Measurements from ENCODE around the gene COL4A4. TPM values are rescaled to one million over a fixed set of nuclear protein-coding genes. Genes with fewer than 3 reads are reported as not detected.

COL4A4 gene
- total RNA-seq, result 0.29 and 0.93 TPM in 2 replicates

DNA sequence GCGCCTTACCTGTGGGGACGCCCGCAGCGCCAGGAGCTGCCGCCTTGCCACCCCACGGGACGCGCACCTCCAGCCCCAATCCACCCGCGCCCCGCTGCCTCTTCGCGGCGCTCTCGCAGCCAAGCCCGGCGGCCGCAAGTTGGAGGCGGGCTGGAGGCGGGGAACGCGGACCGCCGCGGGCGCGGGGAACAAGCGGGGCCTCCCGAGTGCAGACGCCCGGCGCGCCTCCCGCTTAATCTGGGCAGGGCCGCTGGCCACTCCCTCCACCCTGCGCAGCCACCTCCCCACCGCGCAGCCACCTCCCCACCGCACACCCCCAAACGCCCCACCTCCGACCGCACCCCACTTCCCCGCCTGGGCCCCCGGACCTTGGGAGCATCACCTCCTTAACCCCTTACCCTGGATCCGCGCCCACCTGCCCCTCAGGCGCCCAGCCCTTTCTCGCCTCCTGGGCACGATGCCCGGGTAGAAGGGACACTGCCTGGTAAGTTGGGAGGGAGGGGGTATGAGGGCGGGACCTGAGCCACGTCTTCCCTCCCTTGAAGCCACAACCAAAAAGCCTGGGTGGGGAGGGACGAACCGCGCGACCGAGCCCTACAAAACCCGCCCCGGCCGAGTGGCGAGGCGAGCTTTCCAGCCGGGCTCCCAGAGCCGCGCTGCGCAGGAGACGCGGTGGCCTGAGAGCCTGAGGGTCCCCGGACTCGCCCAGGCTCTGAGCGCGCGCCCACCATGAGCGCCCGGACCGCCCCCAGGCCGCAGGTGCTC is at the start of gene COL4A4, which contains the start of gene COL4A3:
Gene COL4A4, minus strand, starts transcription at position 208 of the 765 bp plus-strand sequence. CDS start 16,722 bp downstream, outside the sequence.
Gene COL4A3, plus strand, starts transcription at position 627 of the 765 bp plus-strand sequence. Its CDS starts 103 bp downstream, at position 730.

Small RNAs within 50 kb of the gene (small RNA-seq; reads per million reads assigned to genes)
- gene RF00554, result not detected

Other genes with a start within 250 kb of the COL4A4 start
- gene COL4A3, start 419 bp upstream of the COL4A4 start, total RNA-seq, result 0.13 and 0.14 TPM in 2 replicates
- gene MFF, start 161.0 kb upstream of the COL4A4 start, total RNA-seq, result 101 and 108 TPM in 2 replicates
- not detected in 2 replicates for gene TM4SF20, start 215.1 kb upstream of the COL4A4 start, total RNA-seq
- gene SCYGR1, start 223.7 kb upstream of the COL4A4 start, total RNA-seq, result not detected in 2 replicates

Measured in thoracic aorta endothelial cell (primary cell).